NCI-H82 treated with DMSO at 0.1 percent for 48 hours (cell line): ENCODE measurements around the gene TFPT.
"Not testable (repeated sequence)": the region's sequence is repeated elsewhere in the genome, so short reads cannot be mapped to it uniquely, and the experiment has no call there.

Experiments
- DNase-seq: peaks from one replicate; lab custom pipeline; 2025; ENCODE audit not compliant: unreplicated experiment; lab: John Stamatoyannopoulos, UW

Gene TFPT

GRCh38 chr19:54124393-54124792, 8.9 kb upstream of the TFPT start:
- DNase-seq, result no peak

- no peak for DNase-seq
Observed at GRCh38 chr19:54123682-54124081, 8.2 kb upstream of the TFPT start.

- no peak for DNase-seq
Observed at GRCh38 chr19:54121259-54121658, 5.8 kb upstream of the TFPT start.

GRCh38 chr19:54114340-54115108, 933 bp downstream of the TFPT start:
- DNase-seq, result no peak

GRCh38 chr19:54109651-54110050, 5.8 kb downstream of the TFPT start:
- DNase-seq, result no peak

GRCh38 chr19:54108496-54108895, 7.0 kb downstream of the TFPT start:
- no peak for DNase-seq

- no peak for DNase-seq
Observed at GRCh38 chr19:54107876-54108490, 7.5 kb downstream of the TFPT start.

- no peak for DNase-seq
Observed at GRCh38 chr19:54106716-54107115, 8.7 kb downstream of the TFPT start.

- no peak for DNase-seq
Observed at GRCh38 chr19:54105796-54106195, 9.7 kb downstream of the TFPT start.

GRCh38 chr19:54104998-54105715, 10.3 kb downstream of the TFPT start:
- no peak for DNase-seq

GRCh38 chr19:54102421-54103169, 12.9 kb downstream of the TFPT start, which contains the start of gene NDUFA3:
TSS of gene NDUFA3 (plus strand) at chr19:54102855. CDS start at chr19:54102879, 24 bp downstream.
- peak; percentile 94 for DNase-seq

- no peak for DNase-seq
Observed at GRCh38 chr19:54100561-54100960, 14.9 kb downstream of the TFPT start, which contains the start of gene OSCAR. TSS of gene OSCAR (minus strand) at chr19:54100803. CDS start at chr19:54100792, 11 bp downstream.

- DNase-seq, result not testable (repeated sequence)
Observed at GRCh38 chr19:54099903-54100255, 15.6 kb downstream of the TFPT start.

- no peak for DNase-seq
Observed at GRCh38 chr19:54099190-54099902, 16.1 kb downstream of the TFPT start.

GRCh38 chr19:54096617-54097106, 18.8 kb downstream of the TFPT start:
- no peak for DNase-seq

GRCh38 chr19:54095859-54096616, 19.4 kb downstream of the TFPT start:
- DNase-seq, result not testable (repeated sequence)

- DNase-seq, result no peak
Observed at GRCh38 chr19:54095136-54095858, 20.2 kb downstream of the TFPT start.

- no peak for DNase-seq
Observed at GRCh38 chr19:54094426-54095000, 20.9 kb downstream of the TFPT start.

- no peak for DNase-seq
Observed at GRCh38 chr19:54084410-54084809, 31.0 kb downstream of the TFPT start.
